ENCODE measurements around the gene CHCHD4. TPM values are rescaled to one million over a fixed set of nuclear protein-coding genes. Genes with fewer than 3 reads are reported as not detected.

CHCHD4 gene
- total and polyA plus RNA-seq, 2 of the 8 experiments (the other 6 are each of a cell fraction or from before 2014, with no cell fraction given), result 15.0 to 22.3 TPM

DNA sequence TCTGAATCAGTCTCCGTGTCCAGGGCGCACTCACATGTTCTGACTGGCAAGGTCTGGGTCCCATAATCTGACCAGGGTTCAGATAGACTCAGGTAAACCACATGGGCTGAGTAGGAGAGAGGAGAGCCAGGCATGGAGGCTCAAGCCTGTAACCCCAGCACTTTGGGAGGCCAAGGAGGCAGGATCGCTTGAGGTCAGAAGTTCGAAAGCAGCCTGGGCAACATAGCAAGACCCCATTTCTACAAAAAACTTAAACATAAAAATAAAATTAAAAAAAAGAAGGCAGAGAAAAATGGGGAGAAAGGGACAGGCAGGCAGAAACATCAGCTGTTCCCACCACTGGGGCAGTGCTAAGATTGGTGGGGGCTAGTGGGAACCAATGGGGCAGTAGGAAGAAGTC is 5.6 kb upstream of the CHCHD4 start (continued):
- TF ChIP-seq, protein P1, sequence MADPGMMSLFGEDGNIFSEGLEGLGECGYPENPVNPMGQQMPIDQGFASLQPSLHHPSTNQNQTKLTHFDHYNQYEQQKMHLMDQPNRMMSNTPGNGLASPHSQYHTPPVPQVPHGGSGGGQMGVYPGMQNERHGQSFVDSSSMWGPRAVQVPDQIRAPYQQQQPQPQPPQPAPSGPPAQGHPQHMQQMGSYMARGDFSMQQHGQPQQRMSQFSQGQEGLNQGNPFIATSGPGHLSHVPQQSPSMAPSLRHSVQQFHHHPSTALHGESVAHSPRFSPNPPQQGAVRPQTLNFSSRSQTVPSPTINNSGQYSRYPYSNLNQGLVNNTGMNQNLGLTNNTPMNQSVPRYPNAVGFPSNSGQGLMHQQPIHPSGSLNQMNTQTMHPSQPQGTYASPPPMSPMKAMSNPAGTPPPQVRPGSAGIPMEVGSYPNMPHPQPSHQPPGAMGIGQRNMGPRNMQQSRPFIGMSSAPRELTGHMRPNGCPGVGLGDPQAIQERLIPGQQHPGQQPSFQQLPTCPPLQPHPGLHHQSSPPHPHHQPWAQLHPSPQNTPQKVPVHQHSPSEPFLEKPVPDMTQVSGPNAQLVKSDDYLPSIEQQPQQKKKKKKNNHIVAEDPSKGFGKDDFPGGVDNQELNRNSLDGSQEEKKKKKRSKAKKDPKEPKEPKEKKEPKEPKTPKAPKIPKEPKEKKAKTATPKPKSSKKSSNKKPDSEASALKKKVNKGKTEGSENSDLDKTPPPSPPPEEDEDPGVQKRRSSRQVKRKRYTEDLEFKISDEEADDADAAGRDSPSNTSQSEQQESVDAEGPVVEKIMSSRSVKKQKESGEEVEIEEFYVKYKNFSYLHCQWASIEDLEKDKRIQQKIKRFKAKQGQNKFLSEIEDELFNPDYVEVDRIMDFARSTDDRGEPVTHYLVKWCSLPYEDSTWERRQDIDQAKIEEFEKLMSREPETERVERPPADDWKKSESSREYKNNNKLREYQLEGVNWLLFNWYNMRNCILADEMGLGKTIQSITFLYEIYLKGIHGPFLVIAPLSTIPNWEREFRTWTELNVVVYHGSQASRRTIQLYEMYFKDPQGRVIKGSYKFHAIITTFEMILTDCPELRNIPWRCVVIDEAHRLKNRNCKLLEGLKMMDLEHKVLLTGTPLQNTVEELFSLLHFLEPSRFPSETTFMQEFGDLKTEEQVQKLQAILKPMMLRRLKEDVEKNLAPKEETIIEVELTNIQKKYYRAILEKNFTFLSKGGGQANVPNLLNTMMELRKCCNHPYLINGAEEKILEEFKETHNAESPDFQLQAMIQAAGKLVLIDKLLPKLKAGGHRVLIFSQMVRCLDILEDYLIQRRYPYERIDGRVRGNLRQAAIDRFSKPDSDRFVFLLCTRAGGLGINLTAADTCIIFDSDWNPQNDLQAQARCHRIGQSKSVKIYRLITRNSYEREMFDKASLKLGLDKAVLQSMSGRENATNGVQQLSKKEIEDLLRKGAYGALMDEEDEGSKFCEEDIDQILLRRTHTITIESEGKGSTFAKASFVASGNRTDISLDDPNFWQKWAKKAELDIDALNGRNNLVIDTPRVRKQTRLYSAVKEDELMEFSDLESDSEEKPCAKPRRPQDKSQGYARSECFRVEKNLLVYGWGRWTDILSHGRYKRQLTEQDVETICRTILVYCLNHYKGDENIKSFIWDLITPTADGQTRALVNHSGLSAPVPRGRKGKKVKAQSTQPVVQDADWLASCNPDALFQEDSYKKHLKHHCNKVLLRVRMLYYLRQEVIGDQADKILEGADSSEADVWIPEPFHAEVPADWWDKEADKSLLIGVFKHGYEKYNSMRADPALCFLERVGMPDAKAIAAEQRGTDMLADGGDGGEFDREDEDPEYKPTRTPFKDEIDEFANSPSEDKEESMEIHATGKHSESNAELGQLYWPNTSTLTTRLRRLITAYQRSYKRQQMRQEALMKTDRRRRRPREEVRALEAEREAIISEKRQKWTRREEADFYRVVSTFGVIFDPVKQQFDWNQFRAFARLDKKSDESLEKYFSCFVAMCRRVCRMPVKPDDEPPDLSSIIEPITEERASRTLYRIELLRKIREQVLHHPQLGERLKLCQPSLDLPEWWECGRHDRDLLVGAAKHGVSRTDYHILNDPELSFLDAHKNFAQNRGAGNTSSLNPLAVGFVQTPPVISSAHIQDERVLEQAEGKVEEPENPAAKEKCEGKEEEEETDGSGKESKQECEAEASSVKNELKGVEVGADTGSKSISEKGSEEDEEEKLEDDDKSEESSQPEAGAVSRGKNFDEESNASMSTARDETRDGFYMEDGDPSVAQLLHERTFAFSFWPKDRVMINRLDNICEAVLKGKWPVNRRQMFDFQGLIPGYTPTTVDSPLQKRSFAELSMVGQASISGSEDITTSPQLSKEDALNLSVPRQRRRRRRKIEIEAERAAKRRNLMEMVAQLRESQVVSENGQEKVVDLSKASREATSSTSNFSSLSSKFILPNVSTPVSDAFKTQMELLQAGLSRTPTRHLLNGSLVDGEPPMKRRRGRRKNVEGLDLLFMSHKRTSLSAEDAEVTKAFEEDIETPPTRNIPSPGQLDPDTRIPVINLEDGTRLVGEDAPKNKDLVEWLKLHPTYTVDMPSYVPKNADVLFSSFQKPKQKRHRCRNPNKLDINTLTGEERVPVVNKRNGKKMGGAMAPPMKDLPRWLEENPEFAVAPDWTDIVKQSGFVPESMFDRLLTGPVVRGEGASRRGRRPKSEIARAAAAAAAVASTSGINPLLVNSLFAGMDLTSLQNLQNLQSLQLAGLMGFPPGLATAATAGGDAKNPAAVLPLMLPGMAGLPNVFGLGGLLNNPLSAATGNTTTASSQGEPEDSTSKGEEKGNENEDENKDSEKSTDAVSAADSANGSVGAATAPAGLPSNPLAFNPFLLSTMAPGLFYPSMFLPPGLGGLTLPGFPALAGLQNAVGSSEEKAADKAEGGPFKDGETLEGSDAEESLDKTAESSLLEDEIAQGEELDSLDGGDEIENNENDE (IDR thresholded peaks at IDR 0.05; ENCODE audit: insufficient replicate concordance, low read length), result no peak
- no peak for TF ChIP-seq PHF8 (conservative IDR thresholded peaks at IDR 0.05; ENCODE audit: low read depth, low read length)
- TF ChIP-seq CBX5 (IDR thresholded peaks at IDR 0.05; ENCODE audit: low read depth, low read length), result no peak
- TF ChIP-seq BCL11A (IDR thresholded peaks at IDR 0.05; ENCODE audit: low read depth in 2 of 2, low read length in 2 of 2), result no peak
- no peak for TF ChIP-seq SP2 (IDR thresholded peaks at IDR 0.05; ENCODE audit: low read length)
- TF ChIP-seq SIN3A (conservative IDR thresholded peaks at IDR 0.05 in 1 of 2, IDR thresholded peaks at IDR 0.05 in 1 of 2; ENCODE audit: low read depth in 1 of 2, low read length in 2 of 2), result no peak

All from H1 (cell line).